BLaER1 (cell line): Measurements from ENCODE around the gene TRRAP.

Experiments used
- H3K27ac ChIP-seq: shearing (Covaris generic); formaldehyde crosslinking; 2 replicates; pipeline ENCODE4 v1.8.1; 2022
- H3K27me3 ChIP-seq: shearing (Covaris generic); formaldehyde crosslinking; 2 replicates; pipeline ENCODE4 v1.8.1; 2022
- H3K36me3 ChIP-seq: shearing (Covaris generic); formaldehyde crosslinking; 2 replicates; pipeline ENCODE4 v1.8.1; 2022
- H3K4me1 ChIP-seq: shearing (Covaris generic); formaldehyde crosslinking; 2 replicates; pipeline ENCODE4 v1.8.1; 2022
- H3K4me2 ChIP-seq: shearing (Covaris generic); formaldehyde crosslinking; 2 replicates; pipeline ENCODE4 v1.8.1; 2022
- H3K4me3 ChIP-seq: shearing (Covaris generic); formaldehyde crosslinking; 2 replicates; pipeline ENCODE4 v1.8.1; 2022
- H3K9ac ChIP-seq: shearing (Covaris generic); formaldehyde crosslinking; 2 replicates; pipeline ENCODE4 v1.8.1; 2022
- H3K9me3 ChIP-seq: shearing (Covaris generic); formaldehyde crosslinking; 2 replicates; pipeline ENCODE4 v1.8.1; 2022
- H4K20me1 ChIP-seq: shearing (Covaris generic); formaldehyde crosslinking; 2 replicates; pipeline ENCODE4 v1.8.1; 2022
- Cebpa-rat ChIP-seq: shearing (Covaris generic); IDR thresholded peaks from 2 replicates; pipeline ENCODE4 v1.8.1; 2022

Gene TRRAP

GRCh38 chr7:98935811-98936210, 57.5 kb downstream of the TRRAP start:
- H4K20me1 ChIP-seq = peaks cover 16% of the 10 kb centered on the region; the same call in 1 of the 2 replicates
- H3K4me3 ChIP-seq = no peak overlapping the region
- TF ChIP-seq Cebpa-rat = no peak
- H3K4me1 ChIP-seq = no peaks in the 10 kb centered on the region
- peaks cover 99% of the 10 kb centered on the region for H3K36me3 ChIP-seq
- H3K27me3 ChIP-seq = no peaks in the 10 kb centered on the region
- no peaks in the 10 kb centered on the region for H3K9me3 ChIP-seq
- H3K9ac ChIP-seq = no peak overlapping the region
- H3K4me2 ChIP-seq = no peak overlapping the region
- no peak overlapping the region for H3K27ac ChIP-seq

- peaks cover 100% of the 10 kb centered on the region for H3K36me3 ChIP-seq
- H3K9ac ChIP-seq = no peak overlapping the region
- no peak overlapping the region for H3K4me2 ChIP-seq
- no peaks in the 10 kb centered on the region for H3K4me1 ChIP-seq
- H3K4me3 ChIP-seq = no peak overlapping the region
- H4K20me1 ChIP-seq = peaks cover 50% of the 10 kb centered on the region
- H3K27ac ChIP-seq = no peak overlapping the region
- TF ChIP-seq Cebpa-rat = no peak
- no peaks in the 10 kb centered on the region for H3K27me3 ChIP-seq
- no peaks in the 10 kb centered on the region for H3K9me3 ChIP-seq
Measured at GRCh38 chr7:98943336-98943735, 65.0 kb downstream of the TRRAP start.

- TF ChIP-seq Cebpa-rat = no peak
- H3K27me3 ChIP-seq = no peaks in the 10 kb centered on the region
- no peaks in the 10 kb centered on the region for H3K9me3 ChIP-seq
- no peak overlapping the region for H3K4me3 ChIP-seq
- no peak overlapping the region for H3K9ac ChIP-seq
- peaks cover 100% of the 10 kb centered on the region for H3K36me3 ChIP-seq
- H3K4me2 ChIP-seq = no peak overlapping the region
- H3K4me1 ChIP-seq = no peaks in the 10 kb centered on the region
- H4K20me1 ChIP-seq = peaks cover 50% of the 10 kb centered on the region
- H3K27ac ChIP-seq = no peak overlapping the region
Measured at GRCh38 chr7:98944386-98944785, 66.1 kb downstream of the TRRAP start.

GRCh38 chr7:98945852-98946251, 67.5 kb downstream of the TRRAP start:
- no peak for TF ChIP-seq Cebpa-rat
- H3K36me3 ChIP-seq = peaks cover 100% of the 10 kb centered on the region
- H3K27ac ChIP-seq = no peak overlapping the region

GRCh38 chr7:98946389-98946788, 68.1 kb downstream of the TRRAP start:
- Histone ChIP-seq H3K4me3 (no peak overlapping the region), H3K9ac (no peak overlapping the region), H3K27ac (no peak overlapping the region), H3K9me3 (no peaks in the 10 kb centered on the region), H4K20me1 (peaks cover 46% of the 10 kb centered on the region), H3K4me1 (no peaks in the 10 kb centered on the region), H3K27me3 (no peaks in the 10 kb centered on the region), H3K36me3 (peaks cover 100% of the 10 kb centered on the region), H3K4me2 (no peak overlapping the region)
- no peak for TF ChIP-seq Cebpa-rat

More at GRCh38 chr7:98945852-98946251, 67.5 kb downstream of the TRRAP start:
- no peaks in the 10 kb centered on the region for H3K9me3 ChIP-seq
- no peak overlapping the region for H3K4me3 ChIP-seq
- H3K9ac ChIP-seq = no peak overlapping the region
- no peaks in the 10 kb centered on the region for H3K27me3 ChIP-seq
- H4K20me1 ChIP-seq = peaks cover 50% of the 10 kb centered on the region
- no peaks in the 10 kb centered on the region for H3K4me1 ChIP-seq
- H3K4me2 ChIP-seq = no peak overlapping the region

GRCh38 chr7:98949336-98950044, 71.2 kb downstream of the TRRAP start:
- no peaks in the 10 kb centered on the region for H3K27me3 ChIP-seq
- H3K9ac ChIP-seq = no peak overlapping the region
- peaks cover 31% of the 10 kb centered on the region for H4K20me1 ChIP-seq
- H3K9me3 ChIP-seq = no peaks in the 10 kb centered on the region
- no peak for TF ChIP-seq Cebpa-rat
- no peak overlapping the region for H3K4me2 ChIP-seq
- no peak overlapping the region for H3K27ac ChIP-seq
- peaks cover 100% of the 10 kb centered on the region for H3K36me3 ChIP-seq
- H3K4me3 ChIP-seq = no peak overlapping the region
- H3K4me1 ChIP-seq = no peaks in the 10 kb centered on the region

- Histone ChIP-seq H3K27ac (no peak overlapping the region), H3K9me3 (no peaks in the 10 kb centered on the region), H3K27me3 (no peaks in the 10 kb centered on the region), H3K4me1 (no peaks in the 10 kb centered on the region), H3K4me2 (no peak overlapping the region), H3K4me3 (no peak overlapping the region), H3K9ac (no peak overlapping the region), H4K20me1 (0 out of 2 replicates have a peak, but pooled peaks cover 34% of the 10 kb centered on the region), H3K36me3 (peaks cover 98% of the 10 kb centered on the region)
- TF ChIP-seq Cebpa-rat = no peak
Measured at GRCh38 chr7:98955992-98956391, 77.7 kb downstream of the TRRAP start.

GRCh38 chr7:98956469-98956868, 78.1 kb downstream of the TRRAP start:
- Histone ChIP-seq H4K20me1 (0 out of 2 replicates have a peak, but pooled peaks cover 34% of the 10 kb centered on the region), H3K9ac (no peak overlapping the region), H3K4me3 (no peak overlapping the region), H3K4me2 (no peak overlapping the region), H3K27me3 (no peaks in the 10 kb centered on the region), H3K36me3 (peaks cover 98% of the 10 kb centered on the region), H3K4me1 (no peaks in the 10 kb centered on the region), H3K9me3 (no peaks in the 10 kb centered on the region), H3K27ac (no peak overlapping the region)
- no peak for TF ChIP-seq Cebpa-rat

GRCh38 chr7:98956937-98957336, 78.6 kb downstream of the TRRAP start:
- Histone ChIP-seq H3K9ac (no peak overlapping the region), H3K4me3 (no peak overlapping the region), H3K9me3 (no peaks in the 10 kb centered on the region), H4K20me1 (0 out of 2 replicates have a peak, but pooled peaks cover 34% of the 10 kb centered on the region), H3K27ac (no peak overlapping the region), H3K36me3 (peaks cover 98% of the 10 kb centered on the region), H3K4me2 (no peak overlapping the region), H3K4me1 (no peaks in the 10 kb centered on the region), H3K27me3 (no peaks in the 10 kb centered on the region)
- no peak for TF ChIP-seq Cebpa-rat

GRCh38 chr7:98957766-98958165, 79.4 kb downstream of the TRRAP start:
- Histone ChIP-seq H3K36me3 (peaks cover 98% of the 10 kb centered on the region), H3K4me3 (no peak overlapping the region), H3K4me1 (no peaks in the 10 kb centered on the region), H4K20me1 (0 out of 2 replicates have a peak, but pooled peaks cover 29% of the 10 kb centered on the region), H3K9me3 (no peaks in the 10 kb centered on the region), H3K27ac (no peak overlapping the region), H3K27me3 (no peaks in the 10 kb centered on the region), H3K4me2 (no peak overlapping the region), H3K9ac (no peak overlapping the region)
- TF ChIP-seq Cebpa-rat = no peak
